H1 (cell line): ENCODE data around the gene ZNF516. TPM values are rescaled to one million over a fixed set of nuclear protein-coding genes. Genes with fewer than 3 reads are reported as not detected.

Experiments
- CTCF ChIA-PET: fragments of 300-600 bp; sonication (Branson Sonifier 250); formaldehyde crosslinking; loops from one replicate; lab custom pipeline; 2021; ENCODE audit not compliant: partially characterized antibody; lab: Charles Lee
- POLR2A ChIA-PET: fragments of 300-600 bp; sonication (Branson Sonifier 250); formaldehyde crosslinking; loops from one replicate; lab custom pipeline; 2021; ENCODE audit warnings: inconsistent platforms; ENCODE audit not compliant: partially characterized antibody; lab: Charles Lee
- DNase-seq, 2 experiments: peaks; one replicate each; pipeline versions ENCODE4 v3.0.0 to v3.0.0-alpha.2; 2010 to 2022; ENCODE audit warnings: low spot score in 2 of 2, low read depth in 1 of 2, mixed read lengths in 1 of 2
- FAIRE-seq: peaks from 2 replicates; lab custom pipeline; 2011; peaks lifted over from hg19 to GRCh38; lab: Jason Lieb, UNC
- H2AFZ ChIP-seq: 2 replicates; pipeline ENCODE4 v1.8.1; 2012; ENCODE audit warnings: low read length, inconsistent platforms
- H2AK5ac ChIP-seq: 2 replicates; pipeline ENCODE4 v1.6.1; 2013; ENCODE audit warnings: low read depth, low read length
- H2BK120ac ChIP-seq: replicated peaks from 2 replicates; pipeline ENCODE3; 2013; ENCODE audit warnings: low read depth, low read length, inconsistent platforms
- H2BK12ac ChIP-seq: 2 replicates; pipeline ENCODE4 v1.6.1; 2013; ENCODE audit warnings: low read depth, low read length
- H2BK15ac ChIP-seq: 2 replicates; pipeline ENCODE4 v1.6.1; 2013; ENCODE audit warnings: low read length
- H2BK20ac ChIP-seq: 2 replicates; pipeline ENCODE4 v1.6.1; 2013; ENCODE audit warnings: low read length
- H2BK5ac ChIP-seq: 2 replicates; pipeline ENCODE4 v1.6.1; 2013; ENCODE audit warnings: low read depth, low read length
- H3K14ac ChIP-seq: 2 replicates; pipeline ENCODE4 v1.6.1; 2013; ENCODE audit warnings: inconsistent platforms; ENCODE audit not compliant: insufficient read length
- H3K18ac ChIP-seq: 2 replicates; pipeline ENCODE4 v1.6.1; 2013; ENCODE audit warnings: low read length; ENCODE audit errors: extremely low read depth
- H3K23ac ChIP-seq: 2 replicates; pipeline ENCODE4 v1.6.1; 2013; ENCODE audit warnings: inconsistent platforms; ENCODE audit not compliant: insufficient read length
- H3K23me2 ChIP-seq: 2 replicates; pipeline ENCODE4 v1.6.1; 2013; ENCODE audit warnings: low read depth, low read length
- H3K27ac ChIP-seq: 2 replicates; pipeline ENCODE4 v1.6.1; 2011; ENCODE audit warnings: low read depth, low read length, inconsistent platforms
- H3K27me3 ChIP-seq, 4 experiments: replicated peaks in 1 of 4; 1 replicate in 1 of 4; 2 replicates in 3 of 4; pipeline versions ENCODE4 v1.6.1 to v1.8.1; 2011 to 2013; ENCODE audit warnings: low read length in 3 of 4, mild to moderate bottlenecking in 3 of 4, inconsistent platforms in 2 of 4, mixed read lengths in 2 of 4, moderate library complexity in 1 of 4; ENCODE audit not compliant: control insufficient read depth in 3 of 4, insufficient read depth in 3 of 4; ENCODE audit errors: extremely low read depth in 1 of 4
- H3K36me3 ChIP-seq, 4 experiments: 2 replicates each; pipeline versions ENCODE4 v1.6.1 to v1.8.1; 2011 to 2013; ENCODE audit warnings: mild to moderate bottlenecking in 4 of 4, low read length in 3 of 4, moderate library complexity in 2 of 4, control low read depth in 1 of 4, inconsistent platforms in 1 of 4; ENCODE audit not compliant: insufficient read depth in 4 of 4, control insufficient read depth in 2 of 4
- H3K4ac ChIP-seq: replicated peaks from 2 replicates; pipeline ENCODE3; 2013; ENCODE audit warnings: low read length, low read depth, mixed read lengths, inconsistent platforms; ENCODE audit not compliant: insufficient read length
- H3K4me1 ChIP-seq, 4 experiments: replicated peaks in 1 of 4; 1 replicate in 1 of 4; 2 replicates in 3 of 4; pipeline versions ENCODE4 v1.6.1 to v1.8.1; 2011 to 2013; ENCODE audit warnings: low read length in 3 of 4, inconsistent platforms in 2 of 4, mixed read lengths in 1 of 4; ENCODE audit not compliant: insufficient read depth in 4 of 4, control insufficient read depth in 3 of 4
- H3K4me2 ChIP-seq, 2 experiments: 2 replicates each; pipeline versions ENCODE4 v1.6.1 to v1.8.1; 2011 to 2013; ENCODE audit warnings: low read depth in 2 of 2, low read length in 2 of 2, control low read depth in 1 of 2, inconsistent platforms in 1 of 2, mild to moderate bottlenecking in 1 of 2; ENCODE audit not compliant: insufficient read depth in 1 of 2
- H3K4me3 ChIP-seq, 4 experiments: fragments of 200-600, 300-600 bp in 1 of 4; sonication (generic), shearing (Covaris generic), sonication (Bioruptor Twin) in 1 of 4; 2 replicates each; pipeline versions ENCODE4 v1.5.1 to v1.8.1; 2011 to 2016; ENCODE audit warnings: low read length in 4 of 4, low read depth in 3 of 4, control low read depth in 2 of 4, inconsistent platforms in 2 of 4, mild to moderate bottlenecking in 2 of 4, mixed read lengths in 1 of 4, moderate library complexity in 1 of 4; ENCODE audit not compliant: insufficient read depth in 2 of 4; ENCODE audit errors: extremely low read depth in 1 of 4
- H3K56ac ChIP-seq: replicated peaks from 2 replicates; pipeline ENCODE3; 2013; ENCODE audit warnings: low read depth, mild to moderate bottlenecking, mixed read lengths, low read length, inconsistent platforms; ENCODE audit not compliant: insufficient read length
- H3K79me1 ChIP-seq: 2 replicates; pipeline ENCODE4 v1.6.1; 2013; ENCODE audit warnings: low read depth, low read length, control low read depth
- H3K79me2 ChIP-seq, 2 experiments: 2 replicates each; pipeline versions ENCODE4 v1.6.1 to v1.8.1; 2012 to 2013; ENCODE audit warnings: low read length in 2 of 2, mild to moderate bottlenecking in 2 of 2, inconsistent platforms in 1 of 2; ENCODE audit not compliant: insufficient read depth in 2 of 2, control insufficient read depth in 1 of 2
- H3K9ac ChIP-seq, 4 experiments: replicated peaks in 1 of 4; 1 replicate in 1 of 4; 2 replicates in 3 of 4; pipeline versions ENCODE4 v1.6.1 to v1.8.1; 2011 to 2013; ENCODE audit warnings: low read depth in 3 of 4, low read length in 3 of 4, control low read depth in 2 of 4, mild to moderate bottlenecking in 2 of 4, moderate library complexity in 2 of 4, inconsistent platforms in 1 of 4; ENCODE audit errors: extremely low read depth in 1 of 4
- H3K9me3 ChIP-seq, 2 experiments: 2 replicates each; pipeline versions ENCODE4 v1.6.1 to v1.8.1; 2012 to 2013; ENCODE audit warnings: mild to moderate bottlenecking in 2 of 2, moderate library complexity in 2 of 2, control low read depth in 1 of 2, inconsistent platforms in 1 of 2, low read depth in 1 of 2, low read length in 1 of 2, mixed read lengths in 1 of 2; ENCODE audit not compliant: insufficient read depth in 2 of 2
- H4K20me1 ChIP-seq, 2 experiments: replicated peaks in 1 of 2; 2 replicates each; pipeline versions ENCODE3 to v1.8.1; 2011 to 2013; ENCODE audit warnings: inconsistent platforms in 2 of 2, low read length in 2 of 2, mild to moderate bottlenecking in 1 of 2; ENCODE audit not compliant: insufficient read depth in 2 of 2, control insufficient read depth in 1 of 2
- H4K5ac ChIP-seq: 2 replicates; pipeline ENCODE4 v1.6.1; 2013; ENCODE audit warnings: low read length, low read depth, mixed read lengths, inconsistent platforms; ENCODE audit not compliant: insufficient read length
- H4K8ac ChIP-seq: 2 replicates; pipeline ENCODE4 v1.8.0; 2013; ENCODE audit warnings: mild to moderate bottlenecking, moderate library complexity, low read length, inconsistent platforms; ENCODE audit not compliant: insufficient read depth; ENCODE audit errors: extremely low read depth
- H4K91ac ChIP-seq: replicated peaks from 2 replicates; pipeline ENCODE3; 2013; ENCODE audit warnings: low read length, mixed read lengths, inconsistent platforms; ENCODE audit not compliant: insufficient read length
- CBX8 ChIP-seq: fragments of 300-800, 300-1000 bp; sonication (generic); IDR thresholded peaks from 2 replicates; pipeline ENCODE4 v1.7.1; 2016; ENCODE audit warnings: low read depth, low read length, borderline replicate concordance
- FOSL1 ChIP-seq: IDR thresholded peaks from 2 replicates; pipeline ENCODE4 v1.6.1; 2011; ENCODE audit warnings: mild to moderate bottlenecking, low read depth, low read length, moderate library complexity; ENCODE audit not compliant: insufficient read depth
- MAFK ChIP-seq: IDR thresholded peaks from 2 replicates; pipeline ENCODE4 v1.6.1; 2012; ENCODE audit warnings: low read depth, mild to moderate bottlenecking, improper control_type of control experiment, low read length
- POLR2AphosphoS5 ChIP-seq: IDR thresholded peaks from 2 replicates; pipeline ENCODE4 v1.6.1; 2011; ENCODE audit warnings: low read depth, low read length
- SUZ12 ChIP-seq: fragments of 200-600 bp; sonication (generic); IDR thresholded peaks from 2 replicates; pipeline ENCODE4 v1.6.1; 2012; ENCODE audit warnings: mild to moderate bottlenecking, inconsistent platforms, low read length, moderate library complexity, mixed read lengths
- TEAD4 ChIP-seq: IDR thresholded peaks from 2 replicates; pipeline ENCODE4 v1.6.1; 2012; ENCODE audit warnings: low read depth, low read length, inconsistent platforms, mixed read lengths
- WGBS, 2 experiments: shearing (Covaris generic) in 1 of 2; methylation state at CpG; one replicate each; pipeline versions ENCODE4 v1.1.6 to v1.1.7; 2013 to 2015; ENCODE audit warnings: low lambda C conversion rate in 2 of 2, mixed read lengths in 2 of 2, inconsistent platforms in 1 of 2, low coverage in 1 of 2, missing lambda C conversion rate in 1 of 2; ENCODE audit not compliant: insufficient replicate concordance in 2 of 2, insufficient coverage in 1 of 2, insufficient read length in 1 of 2; ENCODE audit errors: extremely low coverage in 1 of 2, missing lambda C conversion rate in 1 of 2; 5-methylcytosine and 5-hydroxymethylcytosine counted together
- polyA plus RNA-seq, 7 experiments: library from polyadenylated mRNA; depleted of rRNA in 3 of 7; stranded (reverse) in 5 of 7; unstranded in 2 of 7; fragments of >200 nt in 5 of 7; fragments of 200-250 nt in 2 of 7; gene quantifications; 1 replicate in 5 of 7; 2 replicates in 1 of 7; 4 replicates in 1 of 7; pipeline versions ENCODE4 v1.2.1 to v1.2.3, GENCODE V29; 2011 to 2013; ENCODE audit warnings: missing spikeins in 2 of 7, mixed read lengths in 2 of 7
- total RNA-seq: library from RNA; stranded (reverse); fragmentation: NEBNext Ultra II Directional; extraction: Animal tissue kit (Norgen Biotek cat#: 25700); gene quantifications from 2 replicates; pipeline ENCODE4 v1.2.1, GENCODE V29; 2021

The ZNF516 gene
- total and polyA plus RNA-seq, 2 of the 8 experiments (the other 6 are each of a cell fraction or from before 2014, with no cell fraction given) = 7.3 to 17.0 TPM

DNA sequence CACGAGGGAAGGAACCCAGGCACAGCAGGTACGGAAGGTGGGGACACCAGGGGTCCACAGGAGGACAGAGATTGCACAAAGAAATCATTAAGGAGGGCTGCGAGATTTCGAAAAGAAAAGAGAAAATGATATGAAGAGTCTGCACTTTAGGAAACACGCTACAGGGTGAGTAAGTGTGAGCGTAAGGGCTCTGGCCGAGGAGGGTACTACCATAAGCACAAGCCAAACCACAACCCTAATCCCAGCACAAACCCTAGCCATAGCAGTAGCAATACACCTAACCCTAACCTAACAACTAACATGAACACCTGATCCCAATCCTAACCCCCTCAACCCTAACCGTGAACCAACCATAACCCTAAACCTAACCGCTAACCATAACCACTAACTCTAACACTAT is 104.0 kb downstream of the ZNF516 start:
- Histone ChIP-seq H3K23ac (no peak overlapping the region), H2BK12ac (0 out of 2 replicates have a peak overlapping the region, but pooled peaks have one; percentile 39), H3K4me3 (no peak overlapping the region), H4K20me1 (peaks cover 0 to 3% of the 10 kb centered on the region in 2 experiments), H3K27ac (no peak overlapping the region), H4K8ac (no peak overlapping the region), H3K79me2 (peaks cover 0 to 18% of the 10 kb centered on the region in 2 experiments; a peak in 2 of 4 replicates), H3K27me3 (no peaks in the 10 kb centered on the region), H3K56ac (peak overlapping the region; percentile 82), H3K79me1 (peaks cover 5% of the 10 kb centered on the region), H4K5ac (no peak overlapping the region), H3K4me2 (no peak overlapping the region), H3K18ac (no peak overlapping the region), H3K4ac (no peak overlapping the region), H2BK20ac (no peak overlapping the region), H3K14ac (no peak overlapping the region), H2AFZ (no peak overlapping the region), H2BK15ac (no peak overlapping the region), H3K23me2 (peaks cover 5% of the 10 kb centered on the region; the same call in 1 of the 2 replicates), H2AK5ac (no peak overlapping the region), H2BK5ac (no peak overlapping the region), H3K36me3 (no peaks in the 10 kb centered on the region), H2BK120ac (no peak overlapping the region), H3K4me1 (peaks cover 0 to 7% (median 1%) of the 10 kb centered on the region in 4 experiments; a peak in 3 of 7 replicates), H3K9me3 (0 out of 4 replicates have a peak, but pooled peaks cover 0 to 3% of the 10 kb centered on the region in 2 experiments), H3K9ac (no peak overlapping the region), H4K91ac (no peak overlapping the region)
- DNase-seq = no peak
- no peak for FAIRE-seq
- 90 to 100% methylated on average over 2 to 8 of the region's 9 CpGs for WGBS, 2 experiments
- ChIA-PET POLR2A (no interaction called here), CTCF (interaction anchor here (6.0 kb wide), 1 partner anchor 8 kb away, joined by 57 read pairs; no protein-coding TSS in a partner anchor)
- TF ChIP-seq SUZ12 = no peak
- TF ChIP-seq FOSL1 = no peak
- TF ChIP-seq MAFK = no peak
- TF ChIP-seq POLR2AphosphoS5 = no peak
- TF ChIP-seq TEAD4 = no peak
- no peak for TF ChIP-seq CBX8
